HG03039 (cell line): Measurements from ENCODE around the gene PCNX1.
"Not testable (repeated sequence)": the region's sequence is repeated elsewhere in the genome, so short reads cannot be mapped to it uniquely, and the experiment has no call there.

Experiments used
- ATAC-seq: cut with Tn5 transposase; IDR thresholded peaks from one replicate; pipeline ENCODE4 v1.9.1; 2021; ENCODE audit warnings: mild to moderate bottlenecking, moderate library complexity; ENCODE audit not compliant: unreplicated experiment

PCNX1 gene

GRCh38 chr14:71063351-71063750 lies 156.1 kb downstream of the PCNX1 start:
- ATAC-seq: no peak

- not testable (repeated sequence) for ATAC-seq
Measured at GRCh38 chr14:71064747-71065146, 157.5 kb downstream of the PCNX1 start.

DNA sequence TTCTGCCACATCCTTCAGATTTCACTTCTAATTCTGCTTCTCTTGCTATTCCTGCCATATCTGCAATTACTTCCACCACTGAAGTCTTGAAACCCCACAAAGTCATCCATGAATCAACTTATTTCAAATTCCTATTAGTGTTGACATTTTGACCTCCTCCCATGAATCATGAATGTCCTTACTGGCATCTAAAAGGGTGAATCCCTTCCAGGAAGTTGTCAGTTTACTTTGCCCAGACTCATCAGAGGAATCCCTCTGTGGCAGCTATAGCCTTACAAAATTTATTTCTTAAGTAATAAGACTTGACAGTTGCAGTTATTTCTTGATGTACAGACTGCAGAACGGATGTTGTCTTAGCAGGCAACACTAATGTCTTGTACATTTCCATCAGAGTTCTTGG lies 162.9 kb downstream of the PCNX1 start:
- ATAC-seq: no peak

- no peak for ATAC-seq
Measured at GRCh38 chr14:71071042-71071441, 163.8 kb downstream of the PCNX1 start.

DNA sequence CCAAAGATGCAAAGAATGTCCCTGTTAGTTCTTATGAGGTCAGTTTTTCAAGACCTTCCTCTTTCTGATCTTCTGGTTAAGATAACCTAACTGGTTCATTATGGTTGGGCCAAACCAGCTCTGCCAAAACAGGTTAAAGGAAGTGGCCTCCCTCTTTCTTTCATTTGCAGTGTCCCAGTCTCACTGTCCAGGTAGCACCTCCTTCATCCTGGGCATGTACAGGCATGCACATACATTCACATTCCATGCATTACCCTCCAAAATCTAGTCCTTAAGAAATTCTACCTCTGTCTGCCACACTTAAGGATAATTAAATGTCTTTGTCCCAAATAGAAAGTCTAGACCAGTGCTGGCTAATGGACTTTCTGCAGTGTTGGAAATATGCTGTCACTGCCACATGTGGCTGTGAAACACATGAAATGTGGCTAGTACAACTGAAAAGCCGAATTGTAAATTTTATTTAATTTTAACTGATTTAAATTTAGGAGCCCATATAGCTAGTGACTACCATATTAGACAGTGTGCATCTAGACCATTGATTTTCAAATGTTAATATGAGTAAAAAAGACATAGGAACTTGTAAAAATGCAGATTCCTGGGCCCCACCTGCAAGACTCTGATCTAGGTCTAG lies 169.3 kb downstream of the PCNX1 start:
- ATAC-seq: no peak

DNA sequence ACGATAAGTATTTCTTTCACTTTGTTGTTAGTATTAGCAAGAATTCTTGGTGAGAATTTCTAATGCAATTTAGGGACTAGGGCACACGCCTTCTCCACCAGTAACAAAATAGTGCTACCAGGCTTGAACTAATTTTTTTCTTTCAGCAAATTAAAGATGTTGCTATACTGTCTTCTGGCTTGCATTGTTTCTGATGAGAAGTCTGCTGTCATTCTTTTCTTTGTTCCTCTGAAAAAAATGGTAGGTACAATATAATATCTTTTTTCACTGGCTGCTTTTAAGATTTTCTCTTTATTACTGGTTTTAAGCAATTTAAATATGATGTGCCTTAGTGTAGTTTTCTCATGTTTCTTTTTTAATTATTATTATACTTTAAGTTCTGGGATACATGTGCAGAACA lies 171.2 kb downstream of the PCNX1 start:
- ATAC-seq: no peak

- no peak for ATAC-seq
Measured at GRCh38 chr14:71086567-71086966, 179.3 kb downstream of the PCNX1 start.

DNA sequence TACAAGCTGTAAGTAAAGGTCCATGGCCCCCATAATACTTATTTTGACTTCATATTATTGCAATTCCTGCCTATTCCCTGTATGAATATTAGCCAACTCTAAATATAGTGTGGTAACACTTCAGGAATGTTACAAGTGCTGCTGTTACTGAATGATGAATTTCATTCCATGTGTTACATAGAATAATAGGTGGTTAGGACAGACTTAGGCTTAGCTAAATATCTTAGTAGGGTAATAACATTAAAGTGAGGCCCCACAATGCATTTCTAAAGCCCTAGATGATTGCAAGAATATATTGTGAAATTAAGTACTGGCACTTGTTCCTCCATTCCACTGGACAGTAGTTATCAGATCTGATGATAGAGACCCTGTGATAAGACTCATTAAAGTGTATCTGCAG lies 182.7 kb downstream of the PCNX1 start:
- no peak for ATAC-seq

- no peak for ATAC-seq
Measured at GRCh38 chr14:71094722-71095121, 187.5 kb downstream of the PCNX1 start.

DNA sequence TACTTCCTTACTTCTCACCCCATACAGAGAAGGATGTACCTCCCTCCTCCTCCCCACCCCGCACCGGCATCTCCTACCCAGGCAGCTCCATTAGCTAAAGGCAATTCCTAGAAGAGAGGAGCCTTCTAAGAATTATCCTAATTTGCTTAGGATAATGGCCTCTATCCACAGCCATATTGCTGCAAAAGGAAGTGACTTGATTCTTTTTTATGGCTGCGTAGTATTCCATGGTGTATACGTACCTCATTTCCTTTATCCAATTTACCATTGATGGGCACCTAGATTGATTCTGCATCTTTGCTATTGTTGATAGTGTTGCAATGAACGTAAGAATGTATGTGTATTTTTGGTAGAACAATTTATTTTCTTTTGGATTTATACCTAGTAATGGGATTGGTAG lies 189.7 kb downstream of the PCNX1 start:
- ATAC-seq: no peak

DNA sequence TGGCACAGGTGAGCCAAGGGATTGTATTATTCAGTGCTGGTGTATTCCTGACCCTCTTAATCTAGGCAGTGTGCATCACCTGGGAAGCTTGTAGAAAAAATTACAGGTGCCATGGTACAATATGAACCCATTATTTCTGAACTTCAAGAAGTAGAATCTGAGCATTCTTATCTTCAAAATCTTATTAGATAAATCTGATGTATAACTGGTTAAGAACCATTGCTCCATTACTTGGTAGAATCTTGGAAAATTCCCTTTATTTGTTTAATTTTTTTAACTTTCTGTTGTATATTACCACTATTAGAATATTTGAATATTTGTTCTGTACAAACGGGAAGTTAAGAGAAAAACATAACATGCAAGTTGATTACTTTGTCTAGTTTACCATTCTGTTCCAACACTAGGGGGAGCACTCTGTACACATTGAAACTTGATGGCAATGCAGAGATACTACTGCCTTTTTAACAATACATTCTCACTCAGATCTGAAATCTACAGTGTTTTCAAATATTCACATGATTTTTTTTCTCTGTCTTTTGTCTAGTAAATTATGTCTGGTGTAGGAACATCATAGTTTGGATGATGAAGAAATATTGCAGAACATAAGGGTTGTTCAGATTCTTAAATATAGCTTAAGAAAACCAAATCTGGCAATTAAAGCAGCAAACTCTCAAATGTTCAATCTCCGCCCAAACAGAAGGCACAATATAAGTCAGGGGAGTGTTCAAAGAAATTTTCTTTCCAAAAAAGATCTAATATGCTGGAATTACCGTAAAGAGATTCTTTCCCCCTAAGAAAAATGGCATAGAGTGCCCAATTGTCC lies 196.6 kb downstream of the PCNX1 start:
- no peak for ATAC-seq

GRCh38 chr14:71105177-71105576 lies 197.9 kb downstream of the PCNX1 start:
- no peak for ATAC-seq

GRCh38 chr14:71107921-71108320 lies 200.7 kb downstream of the PCNX1 start:
- no peak for ATAC-seq

GRCh38 chr14:71108398-71109119 lies 201.3 kb downstream of the PCNX1 start:
- no peak for ATAC-seq

GRCh38 chr14:71113376-71113775 lies 206.1 kb downstream of the PCNX1 start:
- no peak for ATAC-seq

GRCh38 chr14:71114565-71114964 lies 207.3 kb downstream of the PCNX1 start:
- ATAC-seq: no peak

DNA sequence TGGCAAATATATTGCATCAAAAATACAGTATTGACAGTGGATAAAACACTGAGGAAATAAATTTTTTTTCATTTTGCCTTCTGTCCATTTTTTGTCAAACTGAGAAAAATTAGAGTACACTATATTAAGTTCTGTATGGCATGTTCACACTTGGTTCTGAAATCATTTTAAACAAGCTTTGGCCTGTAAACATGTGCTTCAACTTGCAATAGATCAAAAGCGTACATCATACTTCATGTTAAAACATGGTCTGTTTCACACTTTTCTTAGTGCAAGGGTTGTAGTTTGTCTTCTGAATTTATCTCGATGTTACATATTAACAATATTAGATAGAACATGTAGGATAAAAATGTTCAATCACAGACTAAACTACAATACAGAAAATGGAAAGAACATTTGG lies 208.0 kb downstream of the PCNX1 start:
- ATAC-seq: no peak

DNA sequence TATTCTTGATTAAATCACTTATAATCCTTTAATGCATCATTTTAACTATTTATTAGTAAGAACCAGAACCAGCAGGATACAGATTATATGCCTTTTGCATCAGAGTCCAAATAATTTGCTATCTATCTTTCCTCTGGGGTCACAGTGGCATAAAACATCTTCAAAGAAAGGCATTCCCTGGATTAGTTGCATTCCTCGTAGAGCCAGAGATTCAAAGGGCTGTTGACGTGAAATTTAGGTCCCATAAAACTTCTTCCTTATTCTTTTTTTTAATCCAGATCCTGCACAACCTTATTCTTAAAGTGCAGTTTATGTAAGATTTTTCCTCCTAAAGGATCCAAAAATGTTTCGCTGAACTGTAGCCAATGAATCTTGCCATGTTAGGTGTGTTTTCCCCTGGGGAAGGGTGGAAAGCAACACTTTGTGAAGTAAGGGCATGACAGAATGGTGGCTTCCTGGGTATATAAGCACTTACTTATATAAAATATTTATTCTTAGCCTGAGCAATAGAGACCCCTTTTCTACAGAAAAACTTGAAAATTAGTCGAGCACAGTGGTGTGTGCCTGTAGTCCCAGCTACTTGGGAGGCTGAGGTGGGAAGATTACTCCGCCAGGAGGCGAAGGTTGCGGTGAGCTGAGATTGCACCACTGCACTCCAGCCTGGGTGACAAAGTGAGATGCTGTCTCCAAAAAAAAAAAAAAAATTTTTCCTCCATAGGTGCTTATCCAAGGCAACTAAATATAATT lies 208.7 kb downstream of the PCNX1 start:
- no peak for ATAC-seq

DNA sequence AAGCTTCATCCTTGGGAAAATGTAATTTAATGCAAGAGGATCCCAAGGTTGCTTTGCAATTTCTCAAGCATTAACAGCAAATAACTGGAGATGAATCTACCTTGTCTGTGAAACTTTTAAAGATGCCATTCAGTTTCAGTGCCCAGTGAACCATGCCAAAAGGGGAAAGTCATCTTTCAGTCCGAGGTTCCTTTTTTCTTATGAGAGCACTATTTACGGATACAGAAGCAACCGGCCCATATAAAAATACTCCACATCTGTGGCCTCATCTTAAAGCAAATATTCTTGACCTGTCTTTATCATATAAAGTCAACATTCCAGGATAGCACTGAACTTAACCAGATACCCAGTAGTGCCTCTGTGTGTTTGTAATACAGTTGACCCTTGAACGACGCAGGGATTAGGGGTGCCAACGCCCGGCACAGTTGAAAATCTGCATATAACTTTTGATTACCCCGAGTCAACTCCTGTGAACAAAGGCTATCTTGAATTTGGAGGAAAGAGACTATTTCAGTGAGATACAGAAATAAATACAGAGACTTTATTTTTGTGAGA lies 209.4 kb downstream of the PCNX1 start:
- no peak for ATAC-seq

DNA sequence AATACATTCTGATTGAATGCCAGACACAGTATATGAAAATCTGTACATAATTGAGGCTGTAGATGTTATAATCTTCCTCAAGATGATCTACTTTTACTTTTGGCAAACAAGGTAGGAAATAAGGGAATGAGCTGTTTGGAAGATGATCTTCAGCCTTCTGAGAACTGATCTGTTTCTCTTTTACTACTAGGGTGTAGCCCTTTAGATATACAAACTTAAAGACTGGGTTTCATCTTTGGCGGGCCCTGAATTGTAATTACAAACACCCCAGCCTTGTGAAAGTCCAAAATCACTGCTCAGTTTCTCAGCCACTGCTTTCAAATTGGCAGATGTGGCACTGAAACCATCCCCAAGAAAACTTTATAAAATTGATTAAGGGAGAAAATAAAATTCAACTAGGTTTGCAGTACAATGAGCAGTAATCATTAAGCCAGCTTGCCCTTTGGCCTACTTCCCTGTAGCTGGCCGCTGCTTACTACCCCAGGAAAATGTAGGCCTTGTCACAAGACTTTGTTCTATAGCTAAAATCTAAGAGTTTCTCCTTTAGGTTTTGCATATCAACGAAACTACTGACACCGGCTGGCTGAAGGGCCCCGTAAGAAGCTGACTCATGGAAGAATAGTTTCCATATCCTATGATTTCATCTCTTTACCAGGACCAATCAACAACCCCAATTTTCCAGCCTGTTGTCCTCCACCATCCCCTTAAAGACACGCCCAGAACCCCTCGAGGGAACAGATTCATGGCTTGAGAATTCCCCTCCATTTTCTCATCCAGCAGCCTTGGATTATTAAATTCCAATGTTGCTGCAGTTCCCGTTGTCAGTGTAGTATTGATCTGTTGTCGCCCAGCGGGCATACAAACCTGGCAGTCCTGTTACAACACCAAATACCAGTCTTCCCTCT lies 210.8 kb downstream of the PCNX1 start:
- ATAC-seq: no peak
